Measurements from ENCODE around the gene NR1I3.

GRCh38 chr1:161259345-161259702 is 21.3 kb upstream of the NR1I3 start:
- TF ChIP-seq EZH2 (IDR thresholded peaks at IDR 0.05; ENCODE audit: borderline replicate concordance, low read length) (no peak), CTCF (IDR thresholded peaks at IDR 0.05; ENCODE audit: low read length) (no peak)
